ENCODE results near the gene CNTNAP2.

Gene CNTNAP2

GRCh38 chr7:147235645-147236382 lies 1119.2 kb downstream of the CNTNAP2 start:
- no peak for ATAC-seq (ENCODE audit: insufficient read depth, low read depth)
- Histone ChIP-seq H3K4me2 (ENCODE audit: insufficient read depth, low read length) (no peak overlapping the region), H3K79me2 (ENCODE audit: insufficient read depth, low read length) (no peaks in the 10 kb centered on the region), H3K36me3 (ENCODE audit: insufficient read depth, low read length) (no peaks in the 10 kb centered on the region), H3K9ac (ENCODE audit: low read depth, low read length) (no peak overlapping the region), H3K27ac (ENCODE audit: low read length) (no peak overlapping the region), H3K27me3 (ENCODE audit: insufficient read depth, low read length, poor library complexity) (no peaks in the 10 kb centered on the region), H2AFZ (ENCODE audit: low read depth, low read length) (no peak overlapping the region), H4K20me1 (ENCODE audit: insufficient read depth, low read length) (no peaks in the 10 kb centered on the region), H3K4me1 (ENCODE audit: insufficient read depth, low read length) (no peaks in the 10 kb centered on the region), H3K4me3 (ENCODE audit: low read depth in 1 of 2, low read length in 2 of 2) (no peak overlapping the region), H3K9me3 (ENCODE audit: insufficient read depth, low read length, severe bottlenecking) (no peaks in the 10 kb centered on the region)
- TF ChIP-seq EZH2 (IDR thresholded peaks at IDR 0.05; ENCODE audit: borderline replicate concordance, low read depth, low read length, severe bottlenecking) (no peak), CTCF (IDR thresholded peaks at IDR 0.05; ENCODE audit: borderline replicate concordance, extremely low read depth, low read length, poor library complexity, severe bottlenecking) (no peak)
- no peak for DNase-seq

- TF ChIP-seq EZH2 (IDR thresholded peaks at IDR 0.05; ENCODE audit: borderline replicate concordance, low read depth, low read length, severe bottlenecking) (no peak), CTCF (IDR thresholded peaks at IDR 0.05; ENCODE audit: borderline replicate concordance, extremely low read depth, low read length, poor library complexity, severe bottlenecking) (no peak)
- no peak for ATAC-seq (ENCODE audit: insufficient read depth, low read depth)
- Histone ChIP-seq H3K27ac (ENCODE audit: low read length) (no peak overlapping the region), H3K4me2 (ENCODE audit: insufficient read depth, low read length) (no peak overlapping the region), H4K20me1 (ENCODE audit: insufficient read depth, low read length) (no peaks in the 10 kb centered on the region), H3K36me3 (ENCODE audit: insufficient read depth, low read length) (no peaks in the 10 kb centered on the region), H3K79me2 (ENCODE audit: insufficient read depth, low read length) (no peaks in the 10 kb centered on the region), H3K9me3 (ENCODE audit: insufficient read depth, low read length, severe bottlenecking) (no peaks in the 10 kb centered on the region), H2AFZ (ENCODE audit: low read depth, low read length) (no peak overlapping the region), H3K9ac (ENCODE audit: low read depth, low read length) (no peak overlapping the region), H3K27me3 (ENCODE audit: insufficient read depth, low read length, poor library complexity) (no peaks in the 10 kb centered on the region), H3K4me1 (ENCODE audit: insufficient read depth, low read length) (no peaks in the 10 kb centered on the region), H3K4me3 (ENCODE audit: low read depth in 1 of 2, low read length in 2 of 2) (no peak overlapping the region)
- DNase-seq = no peak
Measured at GRCh38 chr7:147240468-147240867, 1123.9 kb downstream of the CNTNAP2 start.

GRCh38 chr7:147245274-147245673 lies 1128.7 kb downstream of the CNTNAP2 start:
- no peaks in the 10 kb centered on the region for H4K20me1 ChIP-seq (ENCODE audit: insufficient read depth, low read length)
- no peak overlapping the region for H3K27ac ChIP-seq (ENCODE audit: low read length)
- no peaks in the 10 kb centered on the region for H3K27me3 ChIP-seq (ENCODE audit: insufficient read depth, low read length, poor library complexity)
- no peak overlapping the region for H2AFZ ChIP-seq (ENCODE audit: low read depth, low read length)
- ATAC-seq (ENCODE audit: insufficient read depth, low read depth) (peak; percentile 67), DNase-seq (peak; percentile 31)
- peak; percentile 75 for TF ChIP-seq CTCF (IDR thresholded peaks at IDR 0.05; ENCODE audit: borderline replicate concordance, extremely low read depth, low read length, poor library complexity, severe bottlenecking)
- no peak for TF ChIP-seq EZH2 (IDR thresholded peaks at IDR 0.05; ENCODE audit: borderline replicate concordance, low read depth, low read length, severe bottlenecking)
- no peaks in the 10 kb centered on the region for H3K36me3 ChIP-seq (ENCODE audit: insufficient read depth, low read length)
- H3K4me1 ChIP-seq (ENCODE audit: insufficient read depth, low read length) = no peaks in the 10 kb centered on the region
- no peak overlapping the region for H3K4me3 ChIP-seq (ENCODE audit: low read depth in 1 of 2, low read length in 2 of 2)
- H3K9me3 ChIP-seq (ENCODE audit: insufficient read depth, low read length, severe bottlenecking) = no peaks in the 10 kb centered on the region
- H3K4me2 ChIP-seq (ENCODE audit: insufficient read depth, low read length) = no peak overlapping the region
- no peaks in the 10 kb centered on the region for H3K79me2 ChIP-seq (ENCODE audit: insufficient read depth, low read length)
- no peak overlapping the region for H3K9ac ChIP-seq (ENCODE audit: low read depth, low read length)
